ENCODE measurements around the gene RFX3.

The RFX3 gene

GRCh38 chr9:3431890-3432289 lies 93.9 kb downstream of the RFX3 start:
- no peak for DNase-seq

GRCh38 chr9:3419893-3420292 lies 105.9 kb downstream of the RFX3 start:
- no peak for DNase-seq

- no peak for DNase-seq
Observed at GRCh38 chr9:3415906-3416305, 109.9 kb downstream of the RFX3 start.

GRCh38 chr9:3413984-3414383 lies 111.8 kb downstream of the RFX3 start:
- DNase-seq, result no peak

- no peak for DNase-seq
Observed at GRCh38 chr9:3410461-3410860, 115.3 kb downstream of the RFX3 start.

- DNase-seq, result no peak
Observed at GRCh38 chr9:3409453-3409852, 116.3 kb downstream of the RFX3 start.

- no peak for DNase-seq
Observed at GRCh38 chr9:3403315-3403714, 122.5 kb downstream of the RFX3 start.

- no peak for DNase-seq
Observed at GRCh38 chr9:3401221-3401954, 124.4 kb downstream of the RFX3 start.

GRCh38 chr9:3398232-3398648 lies 127.6 kb downstream of the RFX3 start:
- DNase-seq, result no peak

GRCh38 chr9:3397766-3398165 lies 128.0 kb downstream of the RFX3 start:
- DNase-seq, result no peak

GRCh38 chr9:3391414-3391813 lies 134.4 kb downstream of the RFX3 start:
- DNase-seq, result no peak

- no peak for DNase-seq
Observed at GRCh38 chr9:3386753-3387152, 139.0 kb downstream of the RFX3 start.

- no peak for DNase-seq
Observed at GRCh38 chr9:3385871-3386270, 139.9 kb downstream of the RFX3 start.

GRCh38 chr9:3371842-3372241 lies 154.0 kb downstream of the RFX3 start:
- no peak for DNase-seq

- no peak for DNase-seq
Observed at GRCh38 chr9:3370715-3371114, 155.1 kb downstream of the RFX3 start.

GRCh38 chr9:3367185-3367584 lies 158.6 kb downstream of the RFX3 start:
- DNase-seq, result no peak

- DNase-seq, result no peak
Observed at GRCh38 chr9:3361689-3362392, 164.0 kb downstream of the RFX3 start.

GRCh38 chr9:3361116-3361515 lies 164.7 kb downstream of the RFX3 start:
- no peak for DNase-seq

- no peak for DNase-seq
Observed at GRCh38 chr9:3360245-3360644, 165.6 kb downstream of the RFX3 start.

- DNase-seq, result peak; percentile 2
Observed at GRCh38 chr9:3359778-3360177, 166.0 kb downstream of the RFX3 start.

GRCh38 chr9:3359048-3359692 lies 166.6 kb downstream of the RFX3 start:
- peak; percentile 4 for DNase-seq

- DNase-seq, result no peak
Observed at GRCh38 chr9:3348169-3348568, 177.6 kb downstream of the RFX3 start.

GRCh38 chr9:3346549-3346948 lies 179.3 kb downstream of the RFX3 start:
- DNase-seq, result no peak

- DNase-seq, result peak; percentile 22
Observed at GRCh38 chr9:3343671-3344070, 182.1 kb downstream of the RFX3 start.

All from DMS53 (cell line).